GM19239 (cell line): ENCODE data around the gene TMCC3.
"Not testable (repeated sequence)": the region's sequence is repeated elsewhere in the genome, so short reads cannot be mapped to it uniquely, and the experiment has no call there.

Source experiments
- DNase-seq: peaks from one replicate; pipeline ENCODE4 v3.0.0; 2011; ENCODE audit warnings: low spot score; ENCODE audit not compliant: insufficient read length
- FAIRE-seq: peaks from 2 replicates; lab custom pipeline; 2011; peaks lifted over from hg19 to GRCh38; lab: Jason Lieb, UNC

Gene TMCC3

DNA sequence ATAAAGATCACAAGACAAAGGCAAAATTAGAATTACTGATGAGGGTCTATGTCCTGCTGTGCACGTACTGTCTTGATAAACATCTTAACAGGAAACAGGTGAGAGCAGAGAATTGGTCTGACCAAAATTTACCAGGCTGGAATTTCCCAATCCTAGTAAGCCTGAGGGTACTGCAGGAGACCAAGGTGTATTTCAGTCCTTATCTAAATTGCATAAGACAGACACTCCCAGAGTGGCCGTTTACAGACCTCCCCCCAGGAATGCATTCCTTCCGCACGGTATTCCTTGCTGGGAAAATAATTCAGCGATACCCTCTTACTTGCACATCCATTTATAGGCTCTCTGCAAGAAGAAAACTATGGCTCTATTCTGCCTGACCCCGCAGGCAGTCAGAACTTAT, 43.5 kb downstream of the TMCC3 start:
- not testable (repeated sequence) for DNase-seq, FAIRE-seq

- no peak for FAIRE-seq
- no peak for DNase-seq
These were observed 46.0 kb downstream of the TMCC3 start for GRCh38 chr12:94604366-94604698.

DNA sequence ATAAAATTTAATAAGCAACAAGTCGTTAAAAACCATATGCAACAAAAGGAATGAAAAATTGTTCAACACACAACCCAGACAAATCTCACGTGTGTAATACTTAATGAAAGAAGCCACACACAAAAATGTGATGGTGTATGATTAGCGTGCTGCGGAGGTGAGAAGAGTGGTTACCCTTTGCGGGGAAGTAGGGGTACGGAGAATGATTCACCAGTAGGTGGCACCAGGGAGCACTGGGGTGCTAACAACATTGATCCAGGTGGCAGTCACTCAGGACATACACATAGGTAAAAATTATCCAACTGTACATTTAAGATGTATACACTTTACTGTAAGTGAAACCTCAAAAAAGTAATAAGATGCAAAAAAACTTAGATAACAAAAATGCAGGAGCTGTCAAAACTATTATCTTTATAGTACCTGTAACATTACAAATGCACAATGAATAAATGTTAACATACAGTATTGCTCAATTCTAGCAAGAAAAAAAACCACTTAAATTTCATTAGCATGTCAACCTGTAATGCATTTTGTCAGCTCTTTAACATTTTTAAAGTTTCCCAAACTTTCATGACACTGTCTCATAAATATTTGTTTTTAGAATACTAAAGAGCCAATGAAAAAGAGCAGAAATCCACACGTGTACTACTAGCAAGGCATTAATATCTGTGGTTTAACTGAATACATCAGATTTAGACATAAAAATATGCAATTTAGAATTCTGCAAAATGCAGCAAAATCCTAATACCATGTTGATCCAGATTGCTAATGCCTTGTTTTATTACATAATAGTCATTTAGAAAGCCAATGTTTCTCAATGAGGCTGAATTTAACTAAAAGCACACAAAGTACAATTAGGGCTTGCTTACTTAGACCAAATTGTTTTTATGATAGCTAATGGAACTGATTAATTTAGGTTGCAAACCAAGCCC, 46.7 kb downstream of the TMCC3 start:
- FAIRE-seq (peak; percentile 82), DNase-seq (no peak)

GRCh38 chr12:94602024-94602423, 48.3 kb downstream of the TMCC3 start:
- peak; percentile 63 for FAIRE-seq
- DNase-seq = no peak

DNA sequence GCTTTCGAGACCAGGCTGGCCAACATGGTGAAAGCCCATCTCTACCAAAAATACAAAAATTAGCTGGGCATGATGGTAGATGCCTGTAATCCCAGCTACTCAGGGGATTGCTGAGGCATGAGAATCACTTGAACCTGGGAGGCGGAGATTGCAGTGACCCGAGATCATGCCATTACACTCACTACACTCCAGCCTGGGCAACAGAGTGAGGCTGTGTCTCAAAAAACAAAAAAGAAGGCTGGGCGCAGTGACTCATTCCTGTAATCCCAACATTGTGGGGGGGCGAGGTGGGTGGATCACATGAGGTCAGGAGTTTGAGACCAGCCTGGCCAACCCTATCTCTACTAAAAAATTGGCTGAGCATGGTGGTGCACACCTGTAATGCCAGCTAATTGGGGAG, 49.0 kb downstream of the TMCC3 start:
- DNase-seq, FAIRE-seq: not testable (repeated sequence)

DNA sequence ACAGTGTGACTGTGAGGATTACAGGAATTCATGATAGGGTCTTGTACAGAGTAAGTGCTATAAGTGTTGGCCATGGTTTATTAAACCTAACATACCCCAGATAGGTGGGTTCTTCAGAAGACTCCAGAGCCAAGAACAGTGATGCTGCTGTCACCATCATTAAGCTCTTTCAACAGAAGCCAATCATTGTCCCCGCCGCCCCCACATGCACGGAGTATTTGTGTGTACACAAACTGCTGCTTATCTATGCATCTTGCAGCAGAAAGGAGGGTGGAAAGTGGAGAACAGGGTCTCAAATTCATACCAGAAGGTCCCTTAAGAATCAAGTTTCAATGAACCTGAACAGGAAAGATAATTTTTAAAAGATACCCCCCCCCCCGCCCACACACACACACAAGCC, 51.2 kb downstream of the TMCC3 start:
- FAIRE-seq = no peak
- DNase-seq = no peak

GRCh38 chr12:94597268-94597667, 53.1 kb downstream of the TMCC3 start:
- FAIRE-seq = no peak
- DNase-seq = no peak

GRCh38 chr12:94596596-94596995, 53.8 kb downstream of the TMCC3 start:
- DNase-seq (no peak), FAIRE-seq (no peak)

DNA sequence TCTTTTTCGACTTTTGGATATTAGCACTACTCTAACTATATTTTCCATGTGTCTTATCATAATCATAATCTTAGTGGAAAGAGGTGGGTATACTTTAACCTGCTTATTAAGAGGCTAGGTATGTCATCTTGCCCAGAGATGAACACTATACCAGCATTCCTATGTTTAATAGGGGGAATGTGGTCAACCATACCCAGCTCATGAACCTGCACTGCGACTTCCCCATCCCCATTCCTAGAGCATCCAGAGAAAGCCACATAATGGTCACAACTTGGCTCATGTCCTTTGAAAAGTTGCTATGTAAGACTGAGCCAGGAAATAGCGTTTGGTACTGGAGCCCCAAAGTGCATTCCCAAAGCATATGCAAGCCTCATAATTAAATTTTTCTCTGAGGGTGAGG, 55.2 kb downstream of the TMCC3 start:
- FAIRE-seq (no peak), DNase-seq (no peak)

DNA sequence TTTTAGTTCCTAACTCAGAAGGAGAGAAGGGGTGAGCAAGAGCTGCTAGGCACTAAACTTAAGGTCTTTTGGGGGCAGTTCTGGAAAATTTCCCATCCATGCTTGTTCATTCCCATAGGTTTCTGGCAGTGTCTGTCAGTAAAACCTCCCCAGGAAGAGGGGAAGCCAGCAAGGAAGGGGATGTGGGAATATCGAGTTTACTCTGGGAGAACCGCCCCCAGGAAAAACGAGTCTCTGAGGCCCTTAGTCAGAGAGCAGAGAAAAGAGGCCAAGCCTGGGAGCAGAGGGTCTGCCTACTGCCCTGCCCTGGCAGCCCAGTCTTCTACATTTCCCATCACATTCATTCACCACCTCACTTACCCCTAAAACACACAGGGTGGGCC, 55.9 kb downstream of the TMCC3 start:
- DNase-seq = no peak
- no peak for FAIRE-seq

GRCh38 chr12:94593822-94594442, 56.4 kb downstream of the TMCC3 start:
- FAIRE-seq = peak; percentile 8
- DNase-seq = no peak

GRCh38 chr12:94592723-94593122, 57.6 kb downstream of the TMCC3 start:
- not testable (repeated sequence) for DNase-seq, FAIRE-seq

GRCh38 chr12:94592080-94592479, 58.3 kb downstream of the TMCC3 start:
- FAIRE-seq = no peak
- no peak for DNase-seq

- no peak for DNase-seq
- no peak for FAIRE-seq
These were observed 59.9 kb downstream of the TMCC3 start for GRCh38 chr12:94590428-94590827.

- DNase-seq = no peak
- no peak for FAIRE-seq
These were observed 60.8 kb downstream of the TMCC3 start for GRCh38 chr12:94589591-94590001.

DNA sequence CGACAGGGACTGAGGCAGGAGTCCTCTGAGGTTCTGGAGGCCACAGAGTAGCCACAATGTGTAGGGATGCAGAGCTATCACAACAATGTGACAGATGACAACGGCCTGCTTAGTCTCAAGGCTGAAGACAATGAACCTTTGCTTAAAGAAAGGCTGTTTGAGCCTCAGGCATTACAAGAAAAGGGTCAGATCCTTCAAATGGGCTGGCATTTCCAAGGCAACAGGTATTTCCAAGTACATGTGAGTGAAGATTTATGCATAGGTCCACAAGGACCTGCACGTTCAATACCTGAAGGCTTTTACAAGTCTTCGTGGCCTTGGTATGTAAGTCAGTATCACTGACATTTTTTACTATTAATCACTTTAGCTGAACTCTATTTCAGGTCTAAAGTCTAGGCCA, 62.0 kb downstream of the TMCC3 start:
- DNase-seq (no peak), FAIRE-seq (no peak)

GRCh38 chr12:94587266-94588241, 62.8 kb downstream of the TMCC3 start:
- no peak for FAIRE-seq
- no peak for DNase-seq

- FAIRE-seq (peak; percentile 55), DNase-seq (no peak)
These were observed 63.6 kb downstream of the TMCC3 start for GRCh38 chr12:94586589-94587259.

GRCh38 chr12:94585626-94586025, 64.7 kb downstream of the TMCC3 start:
- FAIRE-seq (no peak), DNase-seq (no peak)

- DNase-seq = no peak
These were observed 66.0 kb downstream of the TMCC3 start for GRCh38 chr12:94584377-94584776.

More at GRCh38 chr12:94584377-94584776, 66.0 kb downstream of the TMCC3 start:
- FAIRE-seq = no peak
